K562 (cell line): ENCODE data around the gene FZD4. TPM values are rescaled to one million over a fixed set of nuclear protein-coding genes. Genes with fewer than 3 reads are reported as not detected.
"Not testable (repeated sequence)": the region's sequence is repeated elsewhere in the genome, so short reads cannot be mapped to it uniquely, and the experiment has no call there.

Experiments
- ATAC-seq: fragments of 200-7000 bp; cut with Tn5 transposase; 3 replicates; pipeline ENCODE4 v1.9.1; 2020; ENCODE audit warnings: moderate library complexity
- BruUV-seq: library from RNA; stranded (reverse); fragments of 400-500 nt; replicated peaks from 2 replicates; lab custom pipeline; 2021; lab: Mats Ljungman, UMichigan
- CTCF ChIA-PET: fragments of 300-600 bp; formaldehyde crosslinking; extraction: SDS; loops from one replicate; lab custom pipeline; 2021; ENCODE audit warnings: low intra/inter-chr PET ratio; lab: Yijun Ruan, JAX
- POLR2A ChIA-PET: fragments of 300-600, 350-650 bp; sonication (Branson Sonifier 250); formaldehyde crosslinking; extraction: SDS; loops from one replicate; lab custom pipeline; 2021; ENCODE audit warnings: antibody characterized with exemption, inconsistent platforms; lab: Yijun Ruan, JAX
- DNase-seq, 4 experiments: peaks; one replicate each; pipeline versions ENCODE4 v3.0.0 to v3.0.0-alpha.2; 2011 to 2018; ENCODE audit warnings: low spot score in 3 of 4, mixed read lengths in 3 of 4; ENCODE audit errors: extremely low read depth in 1 of 4
- FAIRE-seq: peaks from 2 replicates; lab custom pipeline; 2011; peaks lifted over from hg19 to GRCh38; lab: Jason Lieb, UNC
- H2AFZ ChIP-seq: 2 replicates; pipeline ENCODE4 v1.6.0; 2011; ENCODE audit warnings: low read depth, low read length, control low read depth, inconsistent platforms
- H3K27ac ChIP-seq: fragments of 200-600 bp; 3 replicates; pipeline ENCODE4 v1.8.0; 2011; ENCODE audit warnings: low read depth, mild to moderate bottlenecking, control low read depth, inconsistent platforms, low read length, moderate library complexity, mixed read lengths; ENCODE audit errors: extremely low read depth
- H3K27me3 ChIP-seq, 2 experiments: fragments of 300-600 bp in 1 of 2; 2 replicates in 1 of 2; 3 replicates in 1 of 2; pipeline versions ENCODE4 v1.6.0 to v1.8.0; 2011; ENCODE audit warnings: inconsistent platforms in 2 of 2, low read length in 2 of 2, mild to moderate bottlenecking in 1 of 2, mixed read lengths in 1 of 2, moderate library complexity in 1 of 2; ENCODE audit not compliant: control insufficient read depth in 2 of 2, insufficient read depth in 2 of 2
- H3K36me3 ChIP-seq: fragments of 300-600 bp; 3 replicates; pipeline ENCODE4 v1.8.0; 2011; ENCODE audit warnings: mild to moderate bottlenecking, low read length, inconsistent platforms; ENCODE audit not compliant: control insufficient read depth, insufficient read depth
- H3K4me1 ChIP-seq, 2 experiments: fragments of 200-600 bp in 1 of 2; replicated peaks in 1 of 2; 2 replicates in 1 of 2; 3 replicates in 1 of 2; pipeline versions ENCODE4 v1.5.1 to v1.8.0; 2011; ENCODE audit warnings: inconsistent platforms in 2 of 2, low read length in 2 of 2, mild to moderate bottlenecking in 1 of 2, mixed read lengths in 1 of 2, moderate library complexity in 1 of 2; ENCODE audit not compliant: control insufficient read depth in 2 of 2, insufficient read depth in 2 of 2
- H3K4me2 ChIP-seq: 2 replicates; pipeline ENCODE4 v1.6.1; 2011; ENCODE audit warnings: low read length, control low read depth, inconsistent platforms, mixed read lengths; ENCODE audit not compliant: insufficient read depth
- H3K4me3 ChIP-seq: fragments of 200-600 bp; sonication (generic), shearing (Covaris generic); 2 replicates; pipeline ENCODE4 v1.5.1; 2016; ENCODE audit warnings: control low read depth, inconsistent platforms
- H3K79me2 ChIP-seq: fragments of 200-600 bp; 3 replicates; pipeline ENCODE4 v1.8.0; 2011; ENCODE audit warnings: low read length, inconsistent platforms; ENCODE audit not compliant: control insufficient read depth, insufficient read depth
- H3K9ac ChIP-seq, 2 experiments: 2 replicates each; pipeline versions ENCODE4 v1.6.0 to v1.6.1; 2011; ENCODE audit warnings: low read depth in 2 of 2, low read length in 2 of 2, control low read depth in 1 of 2, inconsistent platforms in 1 of 2, mild to moderate bottlenecking in 1 of 2, mixed read lengths in 1 of 2; ENCODE audit not compliant: insufficient read depth in 1 of 2
- H3K9me1 ChIP-seq: one replicate; pipeline ENCODE4 v1.6.0; 2011; ENCODE audit warnings: inconsistent platforms, mild to moderate bottlenecking, low read length, moderate library complexity; ENCODE audit not compliant: control insufficient read depth, insufficient read depth
- H3K9me3 ChIP-seq: replicated peaks from 2 replicates; pipeline ENCODE4 v1.5.1; 2011; ENCODE audit warnings: low read depth, low read length, inconsistent platforms; ENCODE audit not compliant: control insufficient read depth, insufficient read depth
- H4K20me1 ChIP-seq: replicated peaks from 2 replicates; pipeline ENCODE4 v1.6.1; 2011; ENCODE audit warnings: low read length, inconsistent platforms, mixed read lengths; ENCODE audit not compliant: control insufficient read depth, insufficient read depth
- CREB5 ChIP-seq: fragments of 250-450 bp; sonication (Bioruptor Pico); IDR thresholded peaks from 2 replicates; pipeline ENCODE4 v1.5.0; 2020; ENCODE audit warnings: mild to moderate bottlenecking
- MEF2A ChIP-seq: IDR thresholded peaks from 2 replicates; pipeline ENCODE4 v1.6.1; 2011; ENCODE audit warnings: low read depth, mild to moderate bottlenecking, low read length, moderate library complexity; ENCODE audit not compliant: control insufficient read depth
- STAT6 ChIP-seq: sonication (generic); formaldehyde crosslinking; IDR thresholded peaks from 2 replicates; pipeline ENCODE4 v1.8.1; 2023; ENCODE audit warnings: mild to moderate bottlenecking, missing genetic modification reagents
- TAF9B ChIP-seq: fragments of 450-650 bp; IDR thresholded peaks from 2 replicates; pipeline ENCODE4 v1.6.1; 2018; ENCODE audit warnings: mild to moderate bottlenecking; ENCODE audit not compliant: partially characterized antibody
- ZEB2 ChIP-seq: fragments of 450-650 bp; IDR thresholded peaks from 2 replicates; pipeline ENCODE4 v1.6.1; 2016
- ZFPM2 ChIP-seq: fragments of 250-450 bp; sonication (Bioruptor Pico); IDR thresholded peaks from 2 replicates; pipeline ENCODE4 v1.5.1; 2022; ENCODE audit warnings: mild to moderate bottlenecking
- ZNF518B ChIP-seq: fragments of 250-450 bp; sonication (Bioruptor Pico); IDR thresholded peaks from 2 replicates; pipeline ENCODE4 v1.5.0; 2021; ENCODE audit warnings: mild to moderate bottlenecking, moderate library complexity
- WGBS: fragments of 100-300 bp; shearing (Covaris generic); methylation state at CpG from one replicate; pipeline ENCODE4 v1.1.6; 2016; ENCODE audit warnings: low coverage, mixed read lengths; ENCODE audit not compliant: insufficient coverage; ENCODE audit errors: missing lambda C conversion rate; 5-methylcytosine and 5-hydroxymethylcytosine counted together
- in situ Hi-C: fragments of 300-500 bp; cut with MboI; formaldehyde crosslinking; loops from 4 replicates; pipeline ENCODE4 v1.15.0; 2018; ENCODE audit warnings: inconsistent platforms, mixed read lengths
- intact Hi-C: fragments of 100-400 bp; cut with micrococcal nuclease; formaldehyde crosslinking; loops from 2 replicates; pipeline ENCODE4 v1.14.2; 2022
- polyA plus RNA-seq, 8 experiments: library from polyadenylated mRNA; depleted of rRNA in 4 of 8; stranded (reverse) in 5 of 8; unstranded in 3 of 8; fragments of >200 nt; fragmentation: Nextera tagmentation in 2 of 8; fragmentation: Illumina TruSeq in 1 of 8; extraction: Ambion mirVana in 2 of 8; extraction: Trizol in 1 of 8; gene quantifications; 2 replicates each; pipeline versions ENCODE4 v1.2.1 to v1.2.3, GENCODE V29; 2011 to 2014; ENCODE audit warnings: inconsistent platforms in 1 of 8, missing spikeins in 1 of 8
- total RNA-seq, 7 experiments: library from RNA; depleted of rRNA in 6 of 7; stranded (reverse); fragments of >200 nt in 6 of 7; fragmentation: Illumina TruSeq in 2 of 7; extraction: Trizol in 2 of 7; gene quantifications; 2 replicates each; pipeline versions ENCODE4 v1.2.1 to v1.2.3, GENCODE V29; 2011 to 2021; ENCODE audit warnings: low replicate concordance in 1 of 7

FZD4 gene
- total and polyA plus RNA-seq, 9 of the 15 experiments (the other 6 are each of a cell fraction or from before 2014, with no cell fraction given): 1.2 to 7.9 (median 5.8) TPM

- TF ChIP-seq STAT6 (CRISPR knock-in tag) (no peak), TAF9B (no peak), CREB5 (no peak), ZNF518B (no peak), ZEB2 (no peak), MEF2A (no peak), ZFPM2 (CRISPR knock-in tag) (no peak)
These were observed 14.1 kb upstream of the FZD4 start (continued) for GRCh38 chr11:86969258-86969657.

- H3K9me3 ChIP-seq, H3K4me3 ChIP-seq, FAIRE-seq, DNase-seq, H4K20me1 ChIP-seq, H3K4me1 ChIP-seq, H3K4me2 ChIP-seq, H3K9me1 ChIP-seq, BruUV-seq, H3K9ac ChIP-seq, H3K79me2 ChIP-seq, intact Hi-C loops, H3K27me3 ChIP-seq, H3K36me3 ChIP-seq, ATAC-seq, H3K27ac ChIP-seq, H2AFZ ChIP-seq, CTCF ChIA-PET, in situ Hi-C loops: not testable (repeated sequence)
- 65% methylated on average over 7 of the region's 7 CpGs for WGBS
- POLR2A ChIA-PET: interaction anchor here (0.5 to 1.4 kb wide), 3 partner anchors 9 to 38 kb away, joined by 3 to 4 read pairs (median 3); no protein-coding TSS in a partner anchor
These were observed 12.4 kb upstream of the FZD4 start for GRCh38 chr11:86967601-86968000.
